HG03432 (cell line): ENCODE measurements around the gene PTPRO.

Experiments
- ATAC-seq: cut with Tn5 transposase; IDR thresholded peaks from one replicate; pipeline ENCODE4 v1.9.1; 2021; ENCODE audit warnings: mild to moderate bottlenecking, moderate library complexity; ENCODE audit not compliant: unreplicated experiment

Gene PTPRO

GRCh38 chr12:15634010-15634683 lies 311.8 kb downstream of the PTPRO start:
- no peak for ATAC-seq

- no peak for ATAC-seq
Measured at GRCh38 chr12:15636060-15636890, 314.0 kb downstream of the PTPRO start.

- ATAC-seq: no peak
Measured at GRCh38 chr12:15638231-15638630, 315.9 kb downstream of the PTPRO start.

GRCh38 chr12:15644700-15645099 lies 322.4 kb downstream of the PTPRO start:
- no peak for ATAC-seq

GRCh38 chr12:15646581-15646980 lies 324.3 kb downstream of the PTPRO start:
- ATAC-seq: no peak
